Measurements from ENCODE around the gene GRID1. TPM values are rescaled to one million over a fixed set of nuclear protein-coding genes. Genes with fewer than 3 reads are reported as not detected.

Gene GRID1
- polyA plus RNA-seq, 5 donors: 0.54 to 1.5 (median 1.1) TPM

GRCh38 chr10:86354761-86355540 is 11.6 kb downstream of the GRID1 start:
- DNase-seq: no peak

GRCh38 chr10:86353506-86354485 is 12.8 kb downstream of the GRID1 start:
- no peak for DNase-seq

DNA sequence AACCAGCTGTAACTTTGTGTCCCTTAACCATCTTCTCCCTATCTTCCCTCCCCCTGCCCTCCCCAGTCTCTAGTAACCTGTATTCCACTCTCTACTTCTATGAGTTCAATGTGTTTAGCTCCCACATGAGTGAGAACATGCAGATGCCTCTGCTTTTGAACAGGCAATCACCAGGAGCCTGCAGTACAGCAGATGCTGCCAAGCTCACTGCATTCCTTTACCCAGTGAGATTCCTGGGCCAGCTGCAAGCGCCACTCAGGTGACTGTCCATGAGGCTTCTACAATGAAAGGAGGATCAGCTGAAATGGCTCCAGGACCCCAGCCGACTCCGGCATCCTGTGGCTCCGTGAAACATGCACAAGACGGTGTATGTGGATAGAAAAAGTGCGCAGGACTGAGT is 15.7 kb downstream of the GRID1 start:
- no peak for DNase-seq

GRCh38 chr10:86349940-86350630 is 16.5 kb downstream of the GRID1 start:
- no peak for DNase-seq

DNA sequence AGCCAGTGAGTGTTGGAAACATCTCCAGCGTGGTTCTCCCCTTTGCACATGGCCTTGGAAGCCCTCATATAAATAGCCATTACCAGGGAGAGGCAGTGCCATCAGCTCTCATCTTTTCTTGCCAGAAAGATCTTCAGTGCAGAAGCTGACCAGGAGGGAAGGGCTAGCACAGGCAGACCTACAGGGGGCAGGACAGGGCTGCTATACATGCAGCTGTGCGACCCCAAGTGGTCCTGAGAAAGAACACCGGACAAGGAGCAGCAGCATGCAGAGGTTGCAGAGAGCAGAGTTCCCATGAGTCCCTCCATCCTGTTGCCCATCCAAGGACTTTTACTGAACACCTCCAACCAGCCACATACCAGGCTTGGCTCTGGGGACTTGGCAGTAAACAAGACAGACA is 17.1 kb downstream of the GRID1 start:
- no peak for DNase-seq

DNA sequence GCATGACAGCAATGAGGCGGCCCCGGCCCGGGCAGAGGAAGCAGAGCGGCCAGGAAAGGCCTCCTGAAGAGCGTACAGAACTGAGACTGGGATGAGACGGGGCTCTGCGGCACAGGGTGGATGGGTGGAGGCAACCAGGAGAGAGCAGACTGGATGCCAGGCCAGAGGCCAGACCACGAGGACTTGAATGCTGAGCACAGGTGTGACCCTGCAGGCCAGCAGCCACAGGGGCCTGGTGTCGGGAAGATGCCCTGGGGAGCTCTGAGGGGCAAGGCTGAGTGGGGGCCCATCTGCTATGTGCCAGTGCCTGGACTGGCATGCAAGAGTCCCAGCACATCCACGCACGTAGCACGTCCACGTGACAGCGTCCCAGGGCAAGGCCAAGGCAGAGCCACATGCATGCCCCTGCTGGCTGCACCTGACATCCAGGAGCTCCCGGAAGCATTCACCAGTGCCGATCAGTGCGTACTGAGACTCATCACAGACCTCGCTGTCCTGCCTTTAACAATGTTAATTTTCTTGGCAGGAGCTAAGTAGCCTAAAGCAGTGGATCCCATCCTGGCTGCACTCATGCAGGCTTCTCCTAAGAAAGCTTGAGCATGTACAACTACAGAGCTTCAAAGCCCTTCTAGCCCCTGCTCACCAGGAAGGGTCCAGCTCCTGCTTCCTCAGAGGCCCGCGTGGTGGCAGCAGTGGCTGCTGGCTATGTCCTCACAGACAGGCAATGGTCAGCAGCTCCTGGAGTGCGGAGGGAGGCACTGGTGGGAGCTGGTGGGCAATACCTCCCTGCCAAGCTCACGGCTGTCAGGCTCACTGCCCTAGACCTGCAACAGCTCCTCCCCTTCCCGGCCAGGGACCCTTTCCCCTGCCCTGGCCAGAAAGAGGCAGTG is 18.0 kb downstream of the GRID1 start:
- no peak for DNase-seq

- DNase-seq: no peak
These were observed 18.7 kb downstream of the GRID1 start for GRCh38 chr10:86347856-86348255.

GRCh38 chr10:86346799-86347665 is 19.6 kb downstream of the GRID1 start:
- DNase-seq: no peak

DNA sequence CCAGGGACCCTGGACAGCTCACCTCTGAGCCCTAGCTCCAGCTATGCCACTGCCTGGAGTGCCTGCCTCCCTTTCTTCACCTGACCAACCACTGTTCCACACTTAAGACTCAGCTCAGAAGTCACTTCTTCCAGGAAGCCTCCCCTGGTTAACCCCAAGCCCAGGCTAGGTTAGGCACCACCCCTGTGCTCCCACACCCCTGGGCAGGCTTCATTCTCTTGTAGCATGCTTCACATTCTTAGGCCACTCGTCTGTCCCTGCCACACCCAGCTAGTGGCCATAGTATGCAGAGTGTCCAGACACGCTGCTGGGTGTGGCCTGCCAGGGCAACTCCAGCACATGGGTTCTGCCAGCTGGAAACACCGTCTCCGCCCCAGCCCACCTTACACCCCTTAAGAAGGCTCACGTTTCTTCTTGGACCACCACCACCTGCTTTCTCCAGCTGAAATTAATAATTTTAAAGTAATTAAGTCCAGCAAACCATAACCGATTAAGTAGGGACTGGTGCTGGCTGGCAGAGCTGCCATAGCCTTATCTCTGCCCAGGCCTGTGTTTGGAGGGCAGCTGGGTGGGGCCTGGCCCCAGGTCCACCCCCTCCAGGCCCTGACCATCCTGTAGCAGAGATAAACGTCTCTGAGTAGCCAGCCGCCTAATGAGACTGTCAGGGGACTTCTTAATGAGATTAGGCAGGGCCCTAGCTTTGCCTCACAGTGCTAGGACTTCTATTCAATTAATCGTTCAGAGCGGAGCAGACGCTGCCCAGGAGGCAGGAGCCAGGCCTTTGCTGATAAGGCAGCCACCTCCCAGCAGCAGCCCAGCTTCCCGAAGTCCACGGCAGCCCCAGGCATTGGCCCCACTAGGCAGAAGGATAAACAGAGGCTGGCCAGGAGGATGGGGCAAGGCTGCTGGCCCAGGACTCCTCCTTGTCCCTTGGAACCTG is 20.5 kb downstream of the GRID1 start:
- DNase-seq: no peak

- DNase-seq: no peak
These were observed 21.2 kb downstream of the GRID1 start for GRCh38 chr10:86345296-86345858.

- DNase-seq: no peak
These were observed 21.9 kb downstream of the GRID1 start for GRCh38 chr10:86344714-86345161.

DNA sequence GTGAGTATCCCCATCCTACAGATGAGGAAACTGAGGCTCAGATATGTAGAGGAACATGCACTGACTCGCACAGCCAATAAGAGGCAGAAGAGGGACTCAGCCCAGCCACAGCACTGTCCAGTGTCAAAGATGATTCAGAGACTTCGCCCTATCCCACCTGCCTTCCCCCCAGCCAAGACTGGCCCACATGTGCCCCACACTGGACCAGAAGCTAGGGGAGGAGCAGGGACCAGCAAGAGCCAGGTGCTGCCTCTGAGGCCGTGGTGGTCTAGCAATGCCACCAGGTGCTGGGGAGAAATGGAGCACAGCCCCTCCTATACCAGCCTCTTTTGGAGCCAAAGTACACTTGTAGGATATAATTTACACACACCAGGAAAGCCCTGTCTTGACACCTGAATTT is 22.3 kb downstream of the GRID1 start:
- DNase-seq: no peak

DNA sequence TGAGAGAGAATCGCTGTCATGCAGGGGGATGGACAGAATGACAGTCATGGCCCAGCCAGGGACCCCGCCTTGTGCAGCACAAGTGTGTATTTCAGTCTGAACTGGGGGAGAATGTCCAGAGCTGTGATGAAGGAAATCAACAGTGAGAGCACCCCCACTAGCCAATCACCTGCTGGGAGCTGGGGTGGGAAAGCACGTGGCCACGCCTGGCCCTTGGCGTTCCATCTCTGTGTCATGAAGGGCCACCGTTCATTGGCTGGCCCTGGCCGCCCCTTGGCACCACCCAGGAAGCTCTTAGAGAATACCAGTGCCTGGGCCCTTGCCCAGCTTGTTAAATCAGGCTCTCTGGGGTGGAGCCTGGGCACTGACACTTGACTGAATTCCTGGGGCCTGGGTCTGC is 22.8 kb downstream of the GRID1 start:
- DNase-seq: no peak

GRCh38 chr10:86342111-86342863 is 24.3 kb downstream of the GRID1 start:
- no peak for DNase-seq

DNA sequence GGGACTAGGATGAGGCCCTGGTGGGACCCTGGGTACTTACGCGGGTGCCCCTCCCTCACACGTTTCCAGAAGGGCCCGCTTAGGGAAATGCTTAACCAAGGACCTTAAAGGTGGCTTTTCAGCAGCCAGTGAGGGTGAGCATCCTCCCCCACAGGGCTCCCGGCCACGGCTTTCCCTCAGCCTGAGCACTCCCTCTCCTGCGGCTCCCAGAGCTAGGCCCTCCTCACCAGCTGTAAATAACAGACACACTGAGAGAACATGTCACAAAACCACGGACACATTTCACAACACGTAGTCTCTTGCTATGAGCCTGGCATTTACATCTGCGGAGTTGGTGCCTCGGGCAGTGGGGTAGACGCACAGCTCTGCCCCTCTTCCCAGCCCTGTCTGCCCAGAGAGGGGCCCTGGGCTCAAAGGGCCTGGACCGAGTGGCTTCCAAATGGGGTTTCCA is 25.2 kb downstream of the GRID1 start:
- no peak for DNase-seq

DNA sequence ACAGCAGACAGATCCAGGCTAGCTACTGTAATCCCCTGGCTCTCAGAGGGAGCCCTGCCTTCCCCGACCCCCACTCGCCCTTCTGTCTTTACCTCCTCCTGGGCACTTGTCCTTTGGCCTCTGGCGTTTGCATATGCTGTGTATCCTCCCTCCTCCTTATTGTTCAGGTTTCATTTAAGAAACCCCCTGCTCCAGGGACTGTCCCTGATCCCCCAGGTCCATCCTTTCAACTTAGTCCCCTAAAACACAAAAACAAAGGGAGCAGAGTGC is 25.7 kb downstream of the GRID1 start:
- DNase-seq: no peak

- DNase-seq: no peak
These were observed 26.2 kb downstream of the GRID1 start for GRCh38 chr10:86340176-86340990.

All from right lung (tissue), 5 donors.